ENCODE data around the gene NSL1.

NSL1 gene

GRCh38 chr1:212746546-212746945 lies 45.0 kb downstream of the NSL1 start:
- peaks cover 4% of the 10 kb centered on the region; the same call in 1 of the 2 replicates for H4K20me1 ChIP-seq (ENCODE audit: insufficient read depth, low read length)
- H3K27ac ChIP-seq (ENCODE audit: low read length) = no peak overlapping the region
- H3K9ac ChIP-seq (ENCODE audit: low read depth, low read length) = no peak overlapping the region
- DNase-seq = no peak
- no peak for ATAC-seq (ENCODE audit: insufficient read depth, low read depth)
- no peaks in the 10 kb centered on the region for H3K9me3 ChIP-seq (ENCODE audit: insufficient read depth, low read length, severe bottlenecking)
- TF ChIP-seq EZH2 (IDR thresholded peaks at IDR 0.05; ENCODE audit: borderline replicate concordance, low read depth, low read length, severe bottlenecking) (no peak), CTCF (IDR thresholded peaks at IDR 0.05; ENCODE audit: borderline replicate concordance, extremely low read depth, low read length, poor library complexity, severe bottlenecking) (no peak)
- peaks cover 36% of the 10 kb centered on the region for H3K79me2 ChIP-seq (ENCODE audit: insufficient read depth, low read length)
- H2AFZ ChIP-seq (ENCODE audit: low read depth, low read length) = no peak overlapping the region
- H3K4me1 ChIP-seq (ENCODE audit: insufficient read depth, low read length) = 0 out of 2 replicates have a peak, but pooled peaks cover 4% of the 10 kb centered on the region
- H3K4me2 ChIP-seq (ENCODE audit: insufficient read depth, low read length) = no peak overlapping the region
- no peaks in the 10 kb centered on the region for H3K27me3 ChIP-seq (ENCODE audit: insufficient read depth, low read length, poor library complexity)
- no peak overlapping the region for H3K4me3 ChIP-seq (ENCODE audit: low read depth in 1 of 2, low read length in 2 of 2)
- H3K36me3 ChIP-seq (ENCODE audit: insufficient read depth, low read length) = peaks cover 4% of the 10 kb centered on the region

GRCh38 chr1:212745303-212745702 lies 46.3 kb downstream of the NSL1 start:
- no peaks in the 10 kb centered on the region for H3K27me3 ChIP-seq (ENCODE audit: insufficient read depth, low read length, poor library complexity)
- no peak overlapping the region for H3K27ac ChIP-seq (ENCODE audit: low read length)
- H4K20me1 ChIP-seq (ENCODE audit: insufficient read depth, low read length) = peaks cover 4% of the 10 kb centered on the region; the same call in 1 of the 2 replicates
- H3K4me1 ChIP-seq (ENCODE audit: insufficient read depth, low read length) = 0 out of 2 replicates have a peak, but pooled peaks cover 4% of the 10 kb centered on the region
- no peak overlapping the region for H3K4me2 ChIP-seq (ENCODE audit: insufficient read depth, low read length)
- ATAC-seq (ENCODE audit: insufficient read depth, low read depth) (no peak), DNase-seq (no peak)
- H3K9me3 ChIP-seq (ENCODE audit: insufficient read depth, low read length, severe bottlenecking) = no peaks in the 10 kb centered on the region
- H3K36me3 ChIP-seq (ENCODE audit: insufficient read depth, low read length) = peaks cover 10% of the 10 kb centered on the region
- H2AFZ ChIP-seq (ENCODE audit: low read depth, low read length) = no peak overlapping the region
- peaks cover 35% of the 10 kb centered on the region for H3K79me2 ChIP-seq (ENCODE audit: insufficient read depth, low read length)
- TF ChIP-seq CTCF (IDR thresholded peaks at IDR 0.05; ENCODE audit: borderline replicate concordance, extremely low read depth, low read length, poor library complexity, severe bottlenecking) = no peak
- no peak for TF ChIP-seq EZH2 (IDR thresholded peaks at IDR 0.05; ENCODE audit: borderline replicate concordance, low read depth, low read length, severe bottlenecking)
- H3K4me3 ChIP-seq (ENCODE audit: low read depth in 1 of 2, low read length in 2 of 2) = no peak overlapping the region
- H3K9ac ChIP-seq (ENCODE audit: low read depth, low read length) = no peak overlapping the region

- no peak overlapping the region for H3K9ac ChIP-seq (ENCODE audit: low read depth, low read length)
- peaks cover 25% of the 10 kb centered on the region for H3K79me2 ChIP-seq (ENCODE audit: insufficient read depth, low read length)
- H3K9me3 ChIP-seq (ENCODE audit: insufficient read depth, low read length, severe bottlenecking) = no peaks in the 10 kb centered on the region
- no peak for ATAC-seq (ENCODE audit: insufficient read depth, low read depth)
- no peak overlapping the region for H3K27ac ChIP-seq (ENCODE audit: low read length)
- TF ChIP-seq EZH2 (IDR thresholded peaks at IDR 0.05; ENCODE audit: borderline replicate concordance, low read depth, low read length, severe bottlenecking) (no peak), CTCF (IDR thresholded peaks at IDR 0.05; ENCODE audit: borderline replicate concordance, extremely low read depth, low read length, poor library complexity, severe bottlenecking) (no peak)
- no peak for DNase-seq
- no peak overlapping the region for H3K4me2 ChIP-seq (ENCODE audit: insufficient read depth, low read length)
- H3K27me3 ChIP-seq (ENCODE audit: insufficient read depth, low read length, poor library complexity) = no peaks in the 10 kb centered on the region
- H3K36me3 ChIP-seq (ENCODE audit: insufficient read depth, low read length) = peaks cover 13% of the 10 kb centered on the region
- no peaks in the 10 kb centered on the region for H3K4me1 ChIP-seq (ENCODE audit: insufficient read depth, low read length)
- no peaks in the 10 kb centered on the region for H4K20me1 ChIP-seq (ENCODE audit: insufficient read depth, low read length)
- H3K4me3 ChIP-seq (ENCODE audit: low read depth in 1 of 2, low read length in 2 of 2) = no peak overlapping the region
- H2AFZ ChIP-seq (ENCODE audit: low read depth, low read length) = no peak overlapping the region
Measured at GRCh38 chr1:212743901-212744475, 47.6 kb downstream of the NSL1 start.
